K562 (cell line): ENCODE results near the gene MRPL37.

ENCODE experiments used
- CTCF ChIP-seq, 3 experiments: IDR thresholded peaks in 2 of 3; conservative IDR thresholded peaks in 1 of 3; 2 replicates each; pipeline ENCODE4 v1.5.1; 2011 to 2012; ENCODE audit warnings: low read length in 3 of 3, mild to moderate bottlenecking in 3 of 3, control low read depth in 2 of 3, improper control_type of control experiment in 1 of 3, inconsistent platforms in 1 of 3, low read depth in 1 of 3, mixed read lengths in 1 of 3, moderate library complexity in 1 of 3; ENCODE audit not compliant: insufficient read depth in 2 of 3
- DLX4 ChIP-seq: fragments of 250-450 bp; sonication (Bioruptor Pico); IDR thresholded peaks from 2 replicates; pipeline ENCODE4 v1.6.1; 2021; ENCODE audit warnings: mild to moderate bottlenecking
- MED1 ChIP-seq: sonication (generic); formaldehyde crosslinking; IDR thresholded peaks from 2 replicates; pipeline ENCODE4 v1.8.1; 2023; ENCODE audit warnings: missing genetic modification reagents, borderline replicate concordance
- SP1 ChIP-seq: sonication (generic); formaldehyde crosslinking; IDR thresholded peaks from 2 replicates; pipeline ENCODE4 v1.8.1; 2022; ENCODE audit warnings: mild to moderate bottlenecking, missing genetic modification reagents

GRCh38 chr1:54253480-54253879 lies 53.5 kb downstream of the MRPL37 start:
- TF ChIP-seq MED1 (CRISPR knock-in tag) = no peak
- no peak for TF ChIP-seq SP1 (CRISPR knock-in tag)
- no peak for TF ChIP-seq CTCF (IDR thresholded peaks at IDR 0.05 in 2 of 3, conservative IDR thresholded peaks at IDR 0.05 in 1 of 3; ENCODE audit: insufficient read depth in 2 of 3, low read depth in 1 of 3, low read length in 3 of 3)
- no peak for TF ChIP-seq DLX4 (CRISPR knock-in tag)
